Limb (tissue), 2 donors: ENCODE results near the gene C19orf44.

Source experiments
- DNase-seq, 2 donors: peaks; one replicate each; pipeline ENCODE4 v3.0.0-alpha.2; 2016; ENCODE audit errors: extremely low spot score in 2 of 2

C19orf44 gene

GRCh38 chr19:16516923-16517610 is 20.9 kb downstream of the C19orf44 start:
- DNase-seq = no peak

GRCh38 chr19:16518061-16518460 is 21.9 kb downstream of the C19orf44 start:
- DNase-seq = no peak

- DNase-seq = no peak
Measured at GRCh38 chr19:16518483-16519229, 22.5 kb downstream of the C19orf44 start.

- DNase-seq = no peak
Measured at GRCh38 chr19:16519230-16519687, 23.1 kb downstream of the C19orf44 start.

GRCh38 chr19:16520074-16520973 is 24.1 kb downstream of the C19orf44 start:
- DNase-seq = no peak

- DNase-seq = no peak
Measured at GRCh38 chr19:16520986-16521624, 24.9 kb downstream of the C19orf44 start.

GRCh38 chr19:16521715-16522289 is 25.6 kb downstream of the C19orf44 start:
- no peak for DNase-seq

GRCh38 chr19:16522559-16523377 is 26.6 kb downstream of the C19orf44 start:
- DNase-seq = no peak

GRCh38 chr19:16524991-16525734 is 29.0 kb downstream of the C19orf44 start:
- DNase-seq = no peak

- DNase-seq = no peak
Measured at GRCh38 chr19:16525751-16526481, 29.7 kb downstream of the C19orf44 start.

GRCh38 chr19:16527334-16527935 is 31.2 kb downstream of the C19orf44 start:
- no peak for DNase-seq

GRCh38 chr19:16527971-16528521 is 31.9 kb downstream of the C19orf44 start:
- DNase-seq = no peak

- DNase-seq = no peak
Measured at GRCh38 chr19:16529466-16530144, 33.4 kb downstream of the C19orf44 start.

- no peak for DNase-seq
Measured at GRCh38 chr19:16530540-16531379, 34.6 kb downstream of the C19orf44 start.

- no peak for DNase-seq
Measured at GRCh38 chr19:16531380-16531669, 35.1 kb downstream of the C19orf44 start.

- DNase-seq = no peak
Measured at GRCh38 chr19:16532440-16533234, 36.4 kb downstream of the C19orf44 start.
